MG63 (cell line): ENCODE results near the gene DNAAF5. TPM values are rescaled to one million over a fixed set of nuclear protein-coding genes. Genes with fewer than 3 reads are reported as not detected.

Experiments
- DNase-seq: peaks from one replicate; pipeline ENCODE4 v3.0.0-alpha.2; 2020
- H3K27me3 ChIP-seq: fragments of 250-450 bp; sonication (Bioruptor Pico); 2 replicates; pipeline ENCODE4 v1.5.1; 2020; ENCODE audit warnings: mild to moderate bottlenecking, moderate library complexity
- H3K36me3 ChIP-seq: fragments of 250-450 bp; sonication (Bioruptor Pico); 2 replicates; pipeline ENCODE4 v1.5.1; 2020; ENCODE audit warnings: mild to moderate bottlenecking, moderate library complexity
- H3K4me3 ChIP-seq: fragments of 250-450 bp; sonication (Bioruptor Pico); 2 replicates; pipeline ENCODE4 v1.5.1; 2020; ENCODE audit warnings: mild to moderate bottlenecking, moderate library complexity
- H3K9me3 ChIP-seq: fragments of 250-450 bp; sonication (Bioruptor Pico); 2 replicates; pipeline ENCODE4 v1.5.1; 2020; ENCODE audit warnings: mild to moderate bottlenecking, moderate library complexity
- total RNA-seq: library from RNA; depleted of rRNA; stranded (reverse); fragments of >200 nt; shearing (Covaris generic); gene quantifications from 2 replicates; pipeline ENCODE4 v1.2.3, GENCODE V29; 2014; ENCODE audit warnings: low replicate concordance

Gene DNAAF5
- total RNA-seq, 1 experiment from 2014 or later = 31.4 TPM

DNA sequence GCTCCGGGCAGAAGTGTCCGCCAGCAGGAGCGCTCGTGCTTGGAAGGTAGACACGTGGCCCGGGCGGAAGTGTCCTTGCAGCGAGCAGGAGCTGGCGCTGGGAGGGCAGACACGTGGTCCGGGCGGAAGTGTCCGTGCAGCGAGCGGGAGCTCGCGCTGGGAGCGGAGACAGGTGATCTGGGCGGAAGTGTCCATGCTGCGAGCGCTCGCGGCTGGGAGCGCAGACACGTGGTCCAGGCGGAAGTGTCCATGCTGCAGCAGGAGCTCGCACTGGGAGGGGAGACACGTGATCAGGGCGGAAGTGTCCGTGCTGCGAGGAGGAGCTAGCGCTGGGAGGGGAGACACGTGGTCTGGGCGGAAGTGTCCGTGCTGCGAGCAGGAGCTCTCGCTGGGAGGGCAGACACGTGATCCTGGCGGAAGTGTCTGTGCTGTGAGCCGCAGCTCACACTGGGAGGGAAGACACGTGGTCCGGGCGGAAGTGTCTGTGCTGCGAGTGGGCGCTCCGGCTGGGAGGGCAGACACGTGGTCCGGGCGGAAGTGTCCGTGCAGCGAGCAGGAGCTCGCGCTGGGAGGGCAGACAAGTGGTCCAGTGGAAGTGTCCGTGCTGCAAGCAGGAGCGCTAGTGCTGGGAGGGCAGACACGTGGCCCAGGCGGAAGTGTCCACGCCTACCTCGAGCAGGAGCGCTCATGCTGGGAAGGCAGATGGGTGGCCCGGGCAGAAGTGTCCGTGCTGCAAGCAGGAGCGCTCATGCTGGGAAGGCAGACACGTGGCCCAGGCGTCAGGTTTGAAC is 41.6 kb downstream of the DNAAF5 start:
- DNase-seq = no peak
- H3K27me3 ChIP-seq = no peaks in the 10 kb centered on the region
- no peak overlapping the region for H3K4me3 ChIP-seq
- peaks cover 22% of the 10 kb centered on the region for H3K36me3 ChIP-seq
- no peaks in the 10 kb centered on the region for H3K9me3 ChIP-seq

DNA sequence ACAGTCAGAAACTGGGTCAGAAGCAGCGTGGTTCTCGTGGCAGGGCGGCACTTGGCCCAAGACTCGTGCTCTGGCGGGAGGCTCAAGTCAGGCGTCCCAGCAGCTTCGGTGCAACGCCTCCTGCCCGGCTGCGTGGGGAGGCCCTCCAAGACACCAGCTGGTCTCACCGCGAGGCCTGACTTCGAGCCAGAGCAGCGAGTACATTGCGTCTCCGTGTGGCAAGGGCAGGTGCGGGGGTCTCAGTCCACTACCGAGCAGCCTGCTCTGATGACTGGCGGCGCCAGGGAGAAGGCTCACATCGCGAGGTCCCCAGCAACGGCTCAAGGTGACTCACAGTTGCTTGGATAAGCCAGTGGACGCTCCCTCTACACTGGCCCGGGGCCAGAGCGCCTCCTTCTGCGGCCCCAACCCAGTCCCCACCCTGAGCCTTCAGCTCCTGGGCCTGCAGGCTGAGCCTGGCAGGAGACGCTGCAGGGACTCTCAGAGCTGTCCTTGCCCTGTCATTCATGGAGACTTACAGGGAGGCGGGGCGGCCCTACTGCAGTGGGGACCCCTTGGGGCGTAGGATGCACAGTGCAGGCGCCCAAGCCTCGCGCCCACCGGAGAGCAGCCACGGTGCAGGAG is 42.5 kb downstream of the DNAAF5 start:
- H3K36me3 ChIP-seq = peaks cover 25% of the 10 kb centered on the region
- H3K9me3 ChIP-seq = no peaks in the 10 kb centered on the region
- DNase-seq = no peak
- H3K27me3 ChIP-seq = no peaks in the 10 kb centered on the region
- H3K4me3 ChIP-seq = no peak overlapping the region

DNA sequence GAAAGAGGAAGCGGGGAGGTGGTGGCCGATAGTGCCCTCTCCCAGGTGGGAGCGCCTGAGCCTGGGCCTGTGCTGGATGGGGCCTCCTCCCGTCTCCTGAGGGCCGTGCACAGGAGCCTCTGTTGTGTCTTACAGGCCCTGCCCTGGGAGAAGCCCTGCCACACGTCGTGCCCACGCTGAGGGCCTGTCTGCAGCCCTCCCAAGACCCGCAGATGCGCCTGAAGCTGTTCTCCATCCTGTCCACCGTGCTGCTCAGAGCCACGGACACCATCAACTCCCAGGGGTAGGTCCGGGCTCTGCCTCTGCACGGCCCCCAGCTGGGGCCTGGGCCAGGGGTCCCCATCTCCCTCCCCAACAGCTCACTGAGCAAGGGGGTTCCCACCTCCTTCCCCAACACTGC is 43.8 kb downstream of the DNAAF5 start:
- DNase-seq = no peak
- H3K27me3 ChIP-seq = no peaks in the 10 kb centered on the region
- H3K36me3 ChIP-seq = peaks cover 27% of the 10 kb centered on the region
- H3K4me3 ChIP-seq = no peak overlapping the region
- no peaks in the 10 kb centered on the region for H3K9me3 ChIP-seq

DNA sequence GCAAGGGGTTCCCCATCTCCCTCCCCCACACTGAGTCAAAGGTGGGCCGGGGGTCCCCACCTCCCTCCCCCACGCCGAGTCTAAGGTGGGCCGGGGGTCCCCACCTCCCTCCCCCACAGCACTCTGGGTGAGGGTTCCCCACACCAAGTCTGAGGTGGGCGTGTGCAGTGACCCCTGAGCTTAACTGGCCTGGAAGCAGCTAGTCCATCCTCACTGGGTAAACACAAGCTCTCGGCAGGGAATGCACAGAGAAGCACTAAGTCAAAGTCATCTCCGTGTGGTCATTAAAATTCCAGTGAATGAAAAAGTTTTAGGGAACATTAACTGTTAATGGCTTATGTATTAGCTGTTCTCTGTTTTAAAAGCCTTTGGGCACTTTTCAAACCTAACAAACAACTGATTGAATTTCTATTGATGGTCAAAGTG is 44.3 kb downstream of the DNAAF5 start:
- Histone ChIP-seq H3K9me3 (no peaks in the 10 kb centered on the region), H3K36me3 (peaks cover 27% of the 10 kb centered on the region), H3K27me3 (no peaks in the 10 kb centered on the region), H3K4me3 (no peak overlapping the region)
- no peak for DNase-seq

DNA sequence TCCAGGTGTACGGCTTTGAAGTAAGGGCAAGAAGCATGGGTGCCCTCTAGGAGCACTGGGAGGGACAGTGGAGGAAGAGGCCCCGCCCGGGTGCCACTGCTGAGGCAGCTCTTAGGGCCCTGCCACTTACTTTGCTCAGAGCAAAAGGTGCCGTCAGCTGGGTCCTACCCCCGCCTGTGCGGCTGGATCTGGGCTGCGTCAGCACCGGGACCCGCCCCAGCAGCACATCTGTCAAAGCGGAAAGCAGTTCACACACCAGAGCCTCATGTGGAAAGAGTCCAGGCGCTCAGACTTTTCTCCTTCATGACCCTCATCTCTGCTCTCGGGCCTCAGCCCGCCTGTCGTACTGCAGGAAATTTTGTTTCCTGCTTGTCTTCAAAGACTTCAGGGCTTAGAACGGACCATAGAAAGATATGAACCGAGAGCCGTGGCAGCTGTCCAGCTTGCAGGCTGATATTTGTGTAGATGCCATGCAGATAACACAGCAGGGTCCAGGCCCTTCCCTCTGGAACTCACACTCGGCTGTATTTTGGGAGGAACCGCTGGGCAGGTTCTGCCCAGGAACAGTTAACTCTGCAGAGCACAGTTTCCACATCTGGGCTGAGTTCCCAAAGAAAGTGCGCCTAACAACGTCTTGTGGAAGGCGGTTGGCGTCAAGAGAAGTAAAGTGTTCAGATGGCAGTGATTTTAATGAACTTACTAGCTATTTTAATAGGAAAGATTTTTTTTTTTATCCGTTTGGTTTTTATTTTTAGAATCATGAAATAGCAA is 44.9 kb downstream of the DNAAF5 start:
- Histone ChIP-seq H3K27me3 (no peaks in the 10 kb centered on the region), H3K36me3 (peaks cover 25% of the 10 kb centered on the region), H3K4me3 (no peak overlapping the region), H3K9me3 (no peaks in the 10 kb centered on the region)
- DNase-seq = no peak

DNA sequence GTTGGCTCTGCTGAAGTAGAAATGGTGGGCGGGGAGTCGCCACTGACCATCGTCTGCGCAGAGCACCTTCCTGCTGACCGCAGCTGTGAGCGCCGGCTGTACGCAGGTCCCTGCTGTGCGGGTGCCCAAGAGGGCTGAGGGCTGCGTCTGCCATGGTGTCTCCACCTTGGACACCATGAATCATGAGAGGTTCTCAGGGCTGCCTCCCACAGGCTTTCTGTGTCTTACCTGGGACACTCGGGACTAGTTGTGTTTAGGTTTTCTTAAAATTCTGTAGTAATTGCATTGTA is 45.5 kb downstream of the DNAAF5 start:
- peaks cover 24% of the 10 kb centered on the region for H3K36me3 ChIP-seq
- H3K9me3 ChIP-seq = no peaks in the 10 kb centered on the region
- no peak overlapping the region for H3K4me3 ChIP-seq
- H3K27me3 ChIP-seq = no peaks in the 10 kb centered on the region
- no peak for DNase-seq

DNA sequence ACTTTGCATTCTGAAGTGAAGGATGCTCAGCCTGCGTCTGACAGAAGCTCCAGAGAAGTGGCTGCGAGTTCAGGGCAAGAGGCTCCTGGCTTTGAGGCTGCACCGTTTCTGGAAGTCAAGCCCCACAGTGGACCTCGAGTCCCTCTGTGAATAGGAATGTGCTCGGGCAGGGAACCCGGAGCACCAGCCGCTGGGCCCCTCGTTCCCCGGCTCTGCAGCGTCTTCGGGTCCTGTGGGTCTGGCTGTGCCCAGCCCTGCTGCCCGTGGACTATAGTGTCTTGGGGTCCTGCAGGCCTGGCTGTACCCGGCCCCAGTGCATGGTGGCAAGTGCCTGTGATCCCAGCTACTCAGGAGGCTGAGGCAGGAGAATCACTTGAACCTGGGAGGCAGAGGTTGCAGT is 45.9 kb downstream of the DNAAF5 start:
- Histone ChIP-seq H3K9me3 (no peaks in the 10 kb centered on the region), H3K27me3 (no peaks in the 10 kb centered on the region), H3K4me3 (no peak overlapping the region), H3K36me3 (peaks cover 24% of the 10 kb centered on the region)
- DNase-seq = no peak

DNA sequence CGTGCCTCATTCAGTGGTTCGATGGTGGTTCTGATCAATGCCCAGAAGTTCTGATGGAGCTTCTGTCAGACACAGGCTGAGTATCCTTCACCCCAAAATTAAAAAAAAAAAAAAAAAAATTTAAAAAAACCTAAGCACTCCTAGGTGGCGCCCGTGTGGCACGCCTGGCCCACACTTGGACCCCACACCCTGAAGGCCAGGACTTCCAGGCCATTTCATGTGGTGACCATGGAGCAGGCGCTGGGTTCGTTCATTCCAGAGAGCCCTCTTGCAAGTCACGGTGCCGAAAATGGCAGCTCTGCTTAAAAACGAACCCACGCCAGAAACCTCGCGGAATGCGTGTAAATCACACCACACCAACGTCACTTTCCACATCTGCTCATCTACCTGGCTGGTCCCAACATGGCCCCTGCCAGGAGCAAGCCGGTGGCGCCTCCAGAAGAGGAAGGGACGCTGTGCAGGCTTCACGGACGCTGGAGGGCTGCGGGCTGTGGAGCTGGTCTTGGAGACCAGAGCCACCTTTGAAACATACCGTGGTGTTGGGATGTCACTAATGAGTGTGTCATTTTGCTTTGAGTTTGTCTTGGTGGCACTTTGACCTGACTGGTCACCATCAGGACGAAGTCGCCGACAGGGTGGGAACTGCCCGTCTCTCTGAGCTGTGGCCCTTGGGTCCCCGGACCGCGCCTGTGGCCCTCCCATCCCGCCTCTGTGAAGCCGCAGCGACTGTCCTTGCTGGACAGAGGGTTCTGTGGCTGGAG is 46.5 kb downstream of the DNAAF5 start:
- DNase-seq = no peak
- H3K27me3 ChIP-seq = no peaks in the 10 kb centered on the region
- no peak overlapping the region for H3K4me3 ChIP-seq
- peaks cover 24% of the 10 kb centered on the region for H3K36me3 ChIP-seq
- H3K9me3 ChIP-seq = no peaks in the 10 kb centered on the region

DNA sequence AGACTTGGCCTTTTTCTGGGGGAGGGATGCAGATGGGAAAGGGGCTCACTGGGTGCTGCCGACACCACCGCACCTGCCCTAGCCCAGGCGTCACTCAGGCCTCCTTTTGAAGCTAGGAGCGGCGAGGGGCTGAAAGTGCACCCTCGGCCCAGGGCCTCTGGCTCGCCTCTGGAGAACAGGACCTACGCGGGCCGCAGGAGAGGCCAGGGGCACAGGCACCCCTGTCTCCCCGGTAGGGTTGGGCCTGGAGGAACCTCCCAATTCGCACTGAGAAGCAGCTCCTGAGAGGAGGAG is 47.1 kb downstream of the DNAAF5 start:
- Histone ChIP-seq H3K27me3 (no peaks in the 10 kb centered on the region), H3K4me3 (no peak overlapping the region), H3K9me3 (no peaks in the 10 kb centered on the region), H3K36me3 (peaks cover 24% of the 10 kb centered on the region)
- no peak for DNase-seq

DNA sequence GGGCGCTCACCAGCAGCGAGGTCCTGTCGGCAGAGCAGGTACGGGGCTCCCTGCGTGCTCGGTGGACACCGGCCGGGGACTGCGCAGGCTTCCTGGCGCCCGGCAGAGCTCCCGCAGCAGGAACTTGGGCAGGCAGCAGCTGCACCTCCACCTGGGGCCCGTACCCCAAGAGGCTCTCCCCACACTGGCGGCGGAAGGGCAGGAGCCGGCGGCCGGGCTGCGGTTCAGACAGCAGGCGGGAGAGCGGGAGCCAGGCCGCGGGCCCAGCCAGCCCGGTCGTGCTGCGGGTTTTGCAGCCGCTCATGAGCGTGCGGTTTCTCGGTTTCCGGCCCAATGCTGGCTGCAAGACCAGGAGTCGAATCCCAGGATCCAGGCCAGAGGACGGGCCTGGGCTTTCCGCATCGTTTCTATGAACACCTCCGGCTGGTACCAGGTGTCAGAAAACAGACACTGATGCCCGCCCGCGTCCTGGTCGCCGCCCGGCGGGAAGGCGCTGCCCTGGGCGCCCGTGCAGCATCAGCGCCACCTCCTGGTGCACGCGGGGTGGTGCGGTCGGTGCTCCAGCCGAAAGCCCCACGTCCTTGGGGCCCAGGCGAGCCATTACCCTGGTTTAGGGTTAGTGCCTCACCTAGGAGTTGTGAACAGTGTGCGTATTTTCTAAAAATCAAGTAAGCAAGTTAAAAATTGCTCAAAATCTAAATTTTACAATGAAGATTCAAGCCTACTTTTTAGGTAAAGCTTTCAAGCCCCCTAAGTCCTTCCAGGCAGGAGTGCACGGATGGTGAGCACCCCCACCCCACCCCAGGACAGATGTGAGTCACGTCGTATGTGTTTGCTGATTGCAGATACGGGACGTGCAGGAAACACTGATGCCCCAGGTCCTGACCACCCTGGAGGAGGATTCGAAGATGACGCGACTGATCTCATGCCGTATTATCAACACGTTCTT is 47.9 kb downstream of the DNAAF5 start:
- Histone ChIP-seq H3K36me3 (peaks cover 30% of the 10 kb centered on the region), H3K27me3 (no peaks in the 10 kb centered on the region), H3K9me3 (no peaks in the 10 kb centered on the region), H3K4me3 (no peak overlapping the region)
- no peak for DNase-seq

DNA sequence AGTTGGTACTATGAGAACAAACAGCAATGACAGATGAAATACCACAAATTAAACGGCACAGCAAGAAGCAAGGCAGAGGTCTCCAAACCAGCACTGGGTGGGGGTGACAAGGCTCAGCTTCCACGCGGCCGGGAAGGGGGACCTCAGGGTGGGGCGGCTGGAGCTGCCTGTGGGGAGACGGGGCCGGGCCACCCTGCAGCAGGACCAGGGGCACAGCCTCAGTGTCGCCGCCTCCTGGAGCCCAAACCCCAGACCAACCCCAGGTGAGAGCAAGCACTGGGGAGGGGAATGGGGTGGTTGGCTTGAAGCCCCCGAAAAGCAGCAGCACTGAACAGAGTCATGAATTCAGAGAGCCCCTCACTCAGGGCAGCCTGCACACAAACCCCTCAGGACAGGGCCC is 49.9 kb downstream of the DNAAF5 start:
- Histone ChIP-seq H3K36me3 (peaks cover 30% of the 10 kb centered on the region), H3K9me3 (no peaks in the 10 kb centered on the region), H3K4me3 (no peak overlapping the region), H3K27me3 (no peaks in the 10 kb centered on the region)
- DNase-seq = no peak

DNA sequence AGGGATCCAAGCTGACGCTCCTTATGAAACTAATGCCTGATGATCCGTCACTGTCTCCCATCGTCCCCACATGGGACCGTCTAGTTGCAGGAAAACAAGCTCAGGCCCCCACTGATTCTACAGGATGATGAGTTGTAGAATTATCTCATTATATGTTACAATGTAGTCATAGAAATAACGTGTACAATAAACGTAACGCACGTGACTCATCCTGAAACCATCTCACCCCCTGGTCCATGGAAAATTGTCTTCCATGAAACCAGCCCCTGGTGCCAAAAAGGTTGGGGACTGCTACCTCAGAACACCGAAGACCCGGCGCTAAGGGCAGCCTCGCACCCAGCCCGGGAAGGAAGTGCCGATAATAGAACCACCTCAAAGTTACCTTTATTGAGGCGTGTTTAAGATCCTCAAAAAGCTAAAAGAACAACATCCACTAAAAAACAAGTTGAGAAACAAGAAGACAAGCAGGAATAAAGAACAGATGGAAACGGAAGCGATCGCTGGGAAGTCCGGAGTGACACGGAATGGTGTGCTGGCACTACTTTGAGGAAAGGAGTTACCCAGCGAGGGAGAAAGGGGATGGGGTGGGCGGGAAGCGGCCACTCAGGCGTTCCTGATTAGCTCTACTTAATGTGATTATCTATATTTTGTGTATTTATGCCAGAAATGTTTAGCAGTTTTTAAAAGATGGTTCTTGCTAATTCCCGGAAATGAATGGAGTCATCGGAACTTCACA is 50.7 kb downstream of the DNAAF5 start:
- Histone ChIP-seq H3K36me3 (peaks cover 30% of the 10 kb centered on the region), H3K27me3 (no peaks in the 10 kb centered on the region), H3K9me3 (no peaks in the 10 kb centered on the region), H3K4me3 (no peak overlapping the region)
- no peak for DNase-seq

DNA sequence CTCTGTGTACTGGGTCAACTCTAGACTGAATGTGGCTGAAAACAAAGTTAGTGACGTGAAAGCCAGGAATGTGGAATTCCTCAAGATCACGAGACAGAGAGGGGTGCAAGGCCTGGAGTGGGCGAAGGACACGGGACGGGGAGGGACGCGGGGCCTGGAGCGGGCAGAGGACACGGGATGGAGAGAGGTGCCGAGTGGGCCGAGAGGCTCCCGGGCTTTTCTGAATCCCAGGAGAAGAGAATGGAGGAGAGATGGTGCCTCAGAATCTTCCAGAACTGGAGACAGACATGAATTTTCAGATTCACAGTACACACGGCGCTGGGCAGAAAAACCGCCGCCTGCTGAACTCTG is 51.2 kb downstream of the DNAAF5 start:
- no peaks in the 10 kb centered on the region for H3K27me3 ChIP-seq
- no peaks in the 10 kb centered on the region for H3K9me3 ChIP-seq
- DNase-seq = no peak
- peaks cover 30% of the 10 kb centered on the region for H3K36me3 ChIP-seq
- no peak overlapping the region for H3K4me3 ChIP-seq

DNA sequence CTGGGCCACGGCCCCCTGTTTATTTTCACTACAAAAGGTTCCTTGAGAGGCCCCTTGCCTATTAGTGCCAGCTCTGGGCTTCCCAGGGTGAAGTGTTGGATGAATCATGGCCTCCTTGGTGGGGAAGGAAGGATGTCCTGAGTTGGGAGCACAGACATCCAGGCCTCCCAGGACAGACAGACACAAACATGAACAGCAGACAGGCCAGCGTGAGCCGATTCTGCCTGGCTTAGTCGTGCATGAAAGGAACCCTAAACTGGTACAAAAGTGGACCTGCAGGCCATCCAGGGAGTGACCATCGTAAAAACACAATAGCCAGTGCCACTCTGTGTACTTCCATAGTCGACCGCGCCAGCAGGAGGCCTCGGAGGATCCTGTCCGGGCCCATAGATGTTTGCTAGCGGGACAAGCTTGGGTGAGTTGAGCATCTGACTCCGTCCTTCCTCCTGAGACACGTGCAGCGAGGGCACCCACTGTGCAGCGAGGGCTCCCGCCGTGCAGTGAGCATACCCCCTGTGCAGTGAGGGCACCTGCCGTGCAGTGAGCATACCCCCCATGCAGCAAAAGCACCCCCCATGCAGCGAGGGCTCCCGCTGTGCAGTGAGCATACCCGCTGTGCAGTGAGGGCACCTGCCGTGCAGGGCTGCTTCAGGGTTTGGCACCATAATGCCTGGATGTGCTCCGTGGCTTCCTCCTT is 51.9 kb downstream of the DNAAF5 start:
- H3K9me3 ChIP-seq = no peaks in the 10 kb centered on the region
- no peaks in the 10 kb centered on the region for H3K27me3 ChIP-seq
- peaks cover 34% of the 10 kb centered on the region for H3K36me3 ChIP-seq
- H3K4me3 ChIP-seq = no peak overlapping the region
- no peak for DNase-seq

DNA sequence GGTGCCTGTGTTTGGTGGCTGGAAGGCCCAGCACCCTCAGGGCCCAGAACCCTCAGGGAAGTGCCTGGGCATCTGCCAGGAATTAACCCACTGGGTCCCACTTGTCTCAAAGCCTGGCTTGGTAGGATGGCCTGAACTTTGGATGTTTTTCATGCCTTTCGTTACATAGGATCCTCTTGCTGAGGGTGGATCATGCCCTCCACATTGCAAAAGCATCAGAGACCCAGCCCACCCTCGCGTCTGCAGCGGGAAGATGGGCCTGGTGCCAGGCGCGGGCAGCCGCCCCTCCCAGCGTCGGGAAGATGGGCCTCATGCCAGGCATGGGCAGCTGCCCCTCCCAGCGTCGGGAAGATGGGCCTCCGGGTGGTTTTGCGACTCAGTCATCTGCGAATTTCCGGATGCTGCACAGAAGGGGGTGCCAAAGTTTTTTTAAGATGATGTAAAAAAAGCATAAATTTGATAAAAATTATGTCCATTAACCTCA is 52.5 kb downstream of the DNAAF5 start:
- H3K4me3 ChIP-seq = no peak overlapping the region
- DNase-seq = no peak

More for the DNA sequence above, 52.5 kb downstream of the DNAAF5 start:
- Histone ChIP-seq H3K27me3 (no peaks in the 10 kb centered on the region), H3K36me3 (peaks cover 34% of the 10 kb centered on the region), H3K9me3 (no peaks in the 10 kb centered on the region)
